H9 (cell line): Measurements from ENCODE around the gene SEC61B. TPM values are rescaled to one million over a fixed set of nuclear protein-coding genes. Genes with fewer than 3 reads are reported as not detected.

Source experiments
- DNase-seq: peaks from one replicate; pipeline ENCODE4 v3.0.0-alpha.2; 2017
- H2AFZ ChIP-seq: one replicate; pipeline ENCODE4 v1.6.1; 2013; ENCODE audit warnings: mild to moderate bottlenecking, low read length, control low read depth, moderate library complexity
- H2AK5ac ChIP-seq: 2 replicates; pipeline ENCODE4 v1.6.1; 2013; ENCODE audit warnings: low read length, control low read depth, mixed read lengths; ENCODE audit not compliant: insufficient read length
- H2BK120ac ChIP-seq: one replicate; pipeline ENCODE4 v1.6.1; 2013; ENCODE audit warnings: low read depth, mild to moderate bottlenecking, low read length, control low read depth, inconsistent platforms; ENCODE audit not compliant: poor library complexity, severe bottlenecking
- H2BK12ac ChIP-seq: 2 replicates; pipeline ENCODE4 v1.6.1; 2013; ENCODE audit warnings: low read length, control low read depth, mixed read lengths, low read depth; ENCODE audit not compliant: insufficient read length
- H2BK15ac ChIP-seq: 2 replicates; pipeline ENCODE4 v1.6.1; 2013; ENCODE audit warnings: low read depth, low read length, control low read depth
- H2BK20ac ChIP-seq: one replicate; pipeline ENCODE4 v1.6.1; 2013; ENCODE audit warnings: low read depth, mild to moderate bottlenecking, low read length, control low read depth, inconsistent platforms; ENCODE audit not compliant: poor library complexity, severe bottlenecking
- H2BK5ac ChIP-seq: 2 replicates; pipeline ENCODE4 v1.6.1; 2013; ENCODE audit warnings: low read length, control low read depth, mixed read lengths; ENCODE audit not compliant: insufficient read length
- H3K14ac ChIP-seq: 2 replicates; pipeline ENCODE4 v1.6.1; 2013; ENCODE audit warnings: low read length, control low read depth; ENCODE audit not compliant: insufficient read depth
- H3K18ac ChIP-seq: 2 replicates; pipeline ENCODE4 v1.6.1; 2013; ENCODE audit warnings: low read depth, mild to moderate bottlenecking, mixed read lengths, low read length, control low read depth; ENCODE audit not compliant: insufficient read length
- H3K23ac ChIP-seq: 2 replicates; pipeline ENCODE4 v1.6.1; 2013; ENCODE audit warnings: low read length, control low read depth, mixed read lengths, low read depth; ENCODE audit not compliant: insufficient read length
- H3K23me2 ChIP-seq: 2 replicates; pipeline ENCODE4 v1.6.1; 2013; ENCODE audit warnings: low read depth, mild to moderate bottlenecking, mixed read lengths, low read length, control low read depth; ENCODE audit not compliant: insufficient read length, poor library complexity, severe bottlenecking
- H3K27ac ChIP-seq: 2 replicates; pipeline ENCODE4 v1.5.1; 2013; ENCODE audit warnings: low read length, control low read depth, mixed read lengths, low read depth; ENCODE audit not compliant: insufficient read length
- H3K27me3 ChIP-seq: 2 replicates; pipeline ENCODE4 v1.6.1; 2013; ENCODE audit warnings: low read length, control low read depth, inconsistent platforms; ENCODE audit not compliant: insufficient read depth
- H3K4ac ChIP-seq: 2 replicates; pipeline ENCODE4 v1.6.1; 2013; ENCODE audit warnings: low read depth, mild to moderate bottlenecking, control low read depth, inconsistent platforms, low read length, moderate library complexity
- H3K4me1 ChIP-seq: 2 replicates; pipeline ENCODE4 v1.6.1; 2013; ENCODE audit warnings: low read length, control low read depth, inconsistent platforms; ENCODE audit not compliant: insufficient read depth
- H3K4me2 ChIP-seq: 2 replicates; pipeline ENCODE4 v1.6.1; 2013; ENCODE audit warnings: low read length, control low read depth, mixed read lengths; ENCODE audit not compliant: insufficient read length, insufficient read depth
- H3K56ac ChIP-seq: 2 replicates; pipeline ENCODE4 v1.6.1; 2013; ENCODE audit warnings: low read depth, mild to moderate bottlenecking, mixed read lengths, low read length, control low read depth; ENCODE audit not compliant: insufficient read length
- H3K79me1 ChIP-seq: 2 replicates; pipeline ENCODE4 v1.6.1; 2013; ENCODE audit warnings: low read depth, mild to moderate bottlenecking, moderate library complexity, low read length, control low read depth, inconsistent platforms; ENCODE audit not compliant: insufficient read depth, poor library complexity, severe bottlenecking
- H3K79me2 ChIP-seq: 2 replicates; pipeline ENCODE4 v1.6.1; 2013; ENCODE audit warnings: low read length, control low read depth, inconsistent platforms; ENCODE audit not compliant: insufficient read depth
- H3K9ac ChIP-seq: 2 replicates; pipeline ENCODE4 v1.6.1; 2013; ENCODE audit warnings: low read length, control low read depth, mixed read lengths; ENCODE audit not compliant: insufficient read length; ENCODE audit errors: extremely low read depth
- H3K9me3 ChIP-seq: one replicate; pipeline ENCODE4 v1.6.1; 2013; ENCODE audit warnings: low read depth, low read length, inconsistent platforms; ENCODE audit not compliant: control insufficient read depth
- H3T11ph ChIP-seq: one replicate; pipeline ENCODE4 v1.6.1; 2013; ENCODE audit warnings: mild to moderate bottlenecking, low read length, control low read depth, inconsistent platforms
- H4K20me1 ChIP-seq: one replicate; pipeline ENCODE4 v1.6.1; 2013; ENCODE audit not compliant: control insufficient read depth, insufficient read length, insufficient read depth
- H4K5ac ChIP-seq: 2 replicates; pipeline ENCODE4 v1.6.1; 2013; ENCODE audit warnings: low read depth, mild to moderate bottlenecking, mixed read lengths, low read length, control low read depth; ENCODE audit not compliant: insufficient read length
- H4K8ac ChIP-seq: replicated peaks from 2 replicates; pipeline ENCODE4 v1.6.1; 2013; ENCODE audit warnings: low read length, control low read depth, mixed read lengths, low read depth; ENCODE audit not compliant: insufficient read length
- H4K91ac ChIP-seq: 2 replicates; pipeline ENCODE4 v1.6.1; 2013; ENCODE audit warnings: low read depth, mild to moderate bottlenecking, moderate library complexity, mixed read lengths, low read length, control low read depth; ENCODE audit not compliant: insufficient read length
- H3K27ac Mint-ChIP-seq, 3 experiments: 2 replicates in 2 of 3; 3 replicates in 1 of 3; pipeline ENCODE4 v1.8.0; 2020 to 2021; ENCODE audit warnings: mixed read lengths in 3 of 3, mild to moderate bottlenecking in 1 of 3, moderate library complexity in 1 of 3
- H3K27me3 Mint-ChIP-seq: 2 replicates; pipeline ENCODE4 v1.8.0; 2021; ENCODE audit warnings: low read depth, mild to moderate bottlenecking, moderate library complexity, mixed read lengths
- H3K36me3 Mint-ChIP-seq, 3 experiments: 2 replicates in 2 of 3; 3 replicates in 1 of 3; pipeline ENCODE4 v1.8.0; 2020 to 2021; ENCODE audit warnings: low read depth in 3 of 3, mixed read lengths in 3 of 3; ENCODE audit not compliant: insufficient read depth in 1 of 3
- H3K4me1 Mint-ChIP-seq, 2 experiments: 2 replicates each; pipeline ENCODE4 v1.8.0; 2020; ENCODE audit warnings: mixed read lengths in 2 of 2
- H3K4me3 Mint-ChIP-seq, 2 experiments: 2 replicates in 1 of 2; 3 replicates in 1 of 2; pipeline ENCODE4 v1.8.0; 2020 to 2021; ENCODE audit warnings: mild to moderate bottlenecking in 2 of 2, mixed read lengths in 2 of 2, moderate library complexity in 1 of 2
- H3K9me3 Mint-ChIP-seq, 2 experiments: 2 replicates in 1 of 2; 3 replicates in 1 of 2; pipeline ENCODE4 v1.8.0; 2020; ENCODE audit warnings: mild to moderate bottlenecking in 2 of 2, mixed read lengths in 2 of 2, moderate library complexity in 1 of 2
- total RNA-seq: library from RNA; stranded (reverse); gene quantifications from 2 replicates; pipeline ENCODE4 v1.2.1, GENCODE V29; 2021
- TF ChIP-seq, protein P1 (sequence below): fragments of 200-600 bp; sonication (generic); conservative IDR thresholded peaks from 3 replicates; pipeline ENCODE4 v1.8.0; 2021; ENCODE audit warnings: antibody characterized with exemption, mild to moderate bottlenecking

The SEC61B gene
- total RNA-seq, 1 experiment from 2014 or later: 142 TPM

DNA sequence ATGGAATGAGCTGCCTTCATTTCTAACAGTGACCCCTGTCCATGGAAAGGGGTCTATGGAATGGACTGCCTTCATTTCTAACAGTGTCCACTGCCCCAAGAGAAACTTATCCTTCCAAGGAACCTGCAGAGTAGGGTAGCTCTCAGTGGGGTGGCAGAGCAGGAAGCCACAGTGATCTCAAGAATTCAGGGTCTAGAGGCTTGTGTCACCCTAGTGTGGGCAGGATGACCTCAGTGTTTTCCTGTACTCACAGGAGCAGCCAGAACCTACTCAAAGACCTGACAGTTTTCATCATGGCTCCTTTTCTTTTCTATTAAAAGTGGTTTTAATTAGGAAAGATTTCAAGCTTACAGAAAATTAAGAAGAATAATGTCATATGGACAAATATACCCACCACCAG, 27.5 kb downstream of the SEC61B start:
- Histone ChIP-seq H2AK5ac (no peak overlapping the region), H3K79me1 (no peaks in the 10 kb centered on the region), H3K27ac (no peak overlapping the region), H3K4me1 (no peaks in the 10 kb centered on the region), H3K14ac (no peak overlapping the region), H4K20me1 (no peaks in the 10 kb centered on the region), H2BK12ac (no peak overlapping the region), H3K56ac (no peak overlapping the region), H2BK20ac (no peak overlapping the region), H3K4ac (no peak overlapping the region), H3K79me2 (no peaks in the 10 kb centered on the region), H3K9me3 (no peaks in the 10 kb centered on the region), H4K8ac (no peak overlapping the region), H2BK15ac (no peak overlapping the region), H3K23me2 (no peaks in the 10 kb centered on the region), H4K5ac (no peak overlapping the region), H3K23ac (no peak overlapping the region), H3K18ac (no peak overlapping the region), H2BK5ac (no peak overlapping the region), H4K91ac (no peak overlapping the region), H2AFZ (no peak overlapping the region), H2BK120ac (no peak overlapping the region), H3K4me2 (no peak overlapping the region), H3T11ph (no peak overlapping the region), H3K27me3 (no peaks in the 10 kb centered on the region), H3K9ac (no peak overlapping the region)
- H3K27me3 Mint-ChIP-seq: no peaks in the 10 kb centered on the region
- no peak overlapping the region for H3K27ac Mint-ChIP-seq
- TF ChIP-seq, protein P1, sequence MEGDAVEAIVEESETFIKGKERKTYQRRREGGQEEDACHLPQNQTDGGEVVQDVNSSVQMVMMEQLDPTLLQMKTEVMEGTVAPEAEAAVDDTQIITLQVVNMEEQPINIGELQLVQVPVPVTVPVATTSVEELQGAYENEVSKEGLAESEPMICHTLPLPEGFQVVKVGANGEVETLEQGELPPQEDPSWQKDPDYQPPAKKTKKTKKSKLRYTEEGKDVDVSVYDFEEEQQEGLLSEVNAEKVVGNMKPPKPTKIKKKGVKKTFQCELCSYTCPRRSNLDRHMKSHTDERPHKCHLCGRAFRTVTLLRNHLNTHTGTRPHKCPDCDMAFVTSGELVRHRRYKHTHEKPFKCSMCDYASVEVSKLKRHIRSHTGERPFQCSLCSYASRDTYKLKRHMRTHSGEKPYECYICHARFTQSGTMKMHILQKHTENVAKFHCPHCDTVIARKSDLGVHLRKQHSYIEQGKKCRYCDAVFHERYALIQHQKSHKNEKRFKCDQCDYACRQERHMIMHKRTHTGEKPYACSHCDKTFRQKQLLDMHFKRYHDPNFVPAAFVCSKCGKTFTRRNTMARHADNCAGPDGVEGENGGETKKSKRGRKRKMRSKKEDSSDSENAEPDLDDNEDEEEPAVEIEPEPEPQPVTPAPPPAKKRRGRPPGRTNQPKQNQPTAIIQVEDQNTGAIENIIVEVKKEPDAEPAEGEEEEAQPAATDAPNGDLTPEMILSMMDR: no peak
- no peak for DNase-seq
- H3K9me3 Mint-ChIP-seq: no peaks in the 10 kb centered on the region
- H3K4me1 Mint-ChIP-seq: no peaks in the 10 kb centered on the region
- no peaks in the 10 kb centered on the region for H3K36me3 Mint-ChIP-seq
- no peak overlapping the region for H3K4me3 Mint-ChIP-seq
